OCI-LY1 (cell line): ENCODE data around the gene PIK3R1.

ENCODE experiments used
- H2AFZ ChIP-seq: fragments of 200-600 bp; sonication (generic), shearing (Covaris generic); 2 replicates; pipeline ENCODE4 v1.6.0; 2014; ENCODE audit warnings: antibody characterized with exemption, mild to moderate bottlenecking, low read length
- H3F3A ChIP-seq: fragments of 200-600 bp; sonication (generic), shearing (Covaris generic); 2 replicates; pipeline ENCODE4 v1.6.0; 2014; ENCODE audit warnings: mild to moderate bottlenecking, antibody characterized with exemption, low read length, moderate library complexity; ENCODE audit not compliant: insufficient read depth
- H3K27ac ChIP-seq: fragments of 200-600 bp; sonication (generic); 2 replicates; pipeline ENCODE4 v1.5.1; 2014; ENCODE audit warnings: low read length, mixed run types, mild to moderate bottlenecking, low read depth; ENCODE audit not compliant: poor library complexity, severe bottlenecking
- H3K27me3 ChIP-seq: fragments of 200-600 bp; sonication (generic); 2 replicates; pipeline ENCODE4 v1.6.0; 2014; ENCODE audit warnings: antibody characterized with exemption, mild to moderate bottlenecking, low read length, moderate library complexity; ENCODE audit not compliant: insufficient read depth
- H3K36me3 ChIP-seq: fragments of 200-600 bp; sonication (generic); 2 replicates; pipeline ENCODE4 v1.6.1; 2014; ENCODE audit warnings: mild to moderate bottlenecking, antibody characterized with exemption, low read length, moderate library complexity, mixed read lengths; ENCODE audit not compliant: insufficient read depth
- H3K4me1 ChIP-seq: fragments of 200-600 bp; sonication (generic); 2 replicates; pipeline ENCODE4 v1.5.1; 2014; ENCODE audit warnings: mild to moderate bottlenecking, low read length, moderate library complexity; ENCODE audit not compliant: insufficient read depth, severe bottlenecking
- H3K4me2 ChIP-seq: fragments of 200-600 bp; sonication (generic), shearing (Covaris generic); 2 replicates; pipeline ENCODE4 v1.6.1; 2014; ENCODE audit warnings: low read length
- H3K4me3 ChIP-seq: fragments of 200-600 bp; sonication (generic); 2 replicates; pipeline ENCODE4 v1.5.1; 2014; ENCODE audit warnings: low read length, low read depth, mild to moderate bottlenecking, mixed read lengths; ENCODE audit not compliant: poor library complexity, severe bottlenecking
- H3K79me2 ChIP-seq: fragments of 200-600 bp; shearing (Covaris generic); 2 replicates; pipeline ENCODE4 v1.6.1; 2016; ENCODE audit warnings: mixed run types, low read length, mixed read lengths; ENCODE audit not compliant: insufficient read depth
- H3K9ac ChIP-seq: fragments of 200-600 bp; sonication (generic), shearing (Covaris generic); 2 replicates; pipeline ENCODE4 v1.6.1; 2014; ENCODE audit warnings: mild to moderate bottlenecking, low read length, mixed read lengths
- H3K9me2 ChIP-seq: fragments of 200-600 bp; sonication (generic), shearing (Covaris generic); 2 replicates; pipeline ENCODE4 v1.6.1; 2014; ENCODE audit warnings: low read depth, mild to moderate bottlenecking, low read length, mixed read lengths
- H3K9me3 ChIP-seq: fragments of 200-600 bp; shearing (Covaris generic); 2 replicates; pipeline ENCODE4 v1.6.1; 2014; ENCODE audit warnings: low read length, mixed read lengths
- H4K20me1 ChIP-seq: fragments of 200-600 bp; sonication (generic), shearing (Covaris generic); 2 replicates; pipeline ENCODE4 v1.6.0; 2016; ENCODE audit warnings: mild to moderate bottlenecking, low read length; ENCODE audit not compliant: insufficient read depth
- CTCF ChIP-seq: fragments of 200-600 bp; sonication (generic), shearing (Covaris generic); IDR thresholded peaks from 2 replicates; pipeline ENCODE4 v1.5.1; 2017; ENCODE audit warnings: mild to moderate bottlenecking, antibody characterized with exemption, low read length, moderate library complexity, mixed read lengths
- EZH2 ChIP-seq: fragments of 200-600 bp; sonication (generic), shearing (Covaris generic); IDR thresholded peaks from 2 replicates; pipeline ENCODE4 v1.8.0; 2017; ENCODE audit warnings: borderline replicate concordance, mixed run types, mild to moderate bottlenecking, antibody characterized with exemption, low read length, moderate library complexity, mixed read lengths

Gene PIK3R1

GRCh38 chr5:68344447-68345111 lies 129.0 kb downstream of the PIK3R1 start:
- Histone ChIP-seq H3K27ac (no peak overlapping the region), H3K9me3 (no peaks in the 10 kb centered on the region), H3K27me3 (no peaks in the 10 kb centered on the region), H3K4me2 (no peak overlapping the region), H3K79me2 (no peaks in the 10 kb centered on the region), H3K9me2 (no peaks in the 10 kb centered on the region), H3K4me3 (no peak overlapping the region), H2AFZ (no peak overlapping the region), H4K20me1 (no peaks in the 10 kb centered on the region), H3K36me3 (no peaks in the 10 kb centered on the region), H3K9ac (no peak overlapping the region), H3K4me1 (no peaks in the 10 kb centered on the region), H3F3A (no peaks in the 10 kb centered on the region)
- TF ChIP-seq EZH2 (no peak), CTCF (no peak)

GRCh38 chr5:68345171-68345570 lies 129.6 kb downstream of the PIK3R1 start:
- Histone ChIP-seq H3K4me2 (no peak overlapping the region), H2AFZ (no peak overlapping the region), H3K9ac (no peak overlapping the region), H3F3A (no peaks in the 10 kb centered on the region), H3K27ac (no peak overlapping the region), H3K9me2 (no peaks in the 10 kb centered on the region), H3K36me3 (no peaks in the 10 kb centered on the region), H3K27me3 (no peaks in the 10 kb centered on the region), H3K9me3 (no peaks in the 10 kb centered on the region), H3K4me1 (no peaks in the 10 kb centered on the region), H3K4me3 (no peak overlapping the region), H4K20me1 (no peaks in the 10 kb centered on the region), H3K79me2 (no peaks in the 10 kb centered on the region)
- TF ChIP-seq EZH2 (no peak), CTCF (no peak)

GRCh38 chr5:68345582-68345981 lies 130.0 kb downstream of the PIK3R1 start:
- no peaks in the 10 kb centered on the region for H3K36me3 ChIP-seq
- no peaks in the 10 kb centered on the region for H3K79me2 ChIP-seq
- H3K9ac ChIP-seq = no peak overlapping the region
- no peaks in the 10 kb centered on the region for H3K27me3 ChIP-seq
- TF ChIP-seq CTCF (no peak), EZH2 (no peak)
- H2AFZ ChIP-seq = no peak overlapping the region
- H3K27ac ChIP-seq = no peak overlapping the region
- H3K4me1 ChIP-seq = no peaks in the 10 kb centered on the region
- no peak overlapping the region for H3K4me2 ChIP-seq
- no peak overlapping the region for H3K4me3 ChIP-seq
- no peaks in the 10 kb centered on the region for H3K9me3 ChIP-seq
- no peaks in the 10 kb centered on the region for H4K20me1 ChIP-seq
- H3K9me2 ChIP-seq = no peaks in the 10 kb centered on the region
- H3F3A ChIP-seq = no peaks in the 10 kb centered on the region
